ENCODE results near the gene MCUR1.

DNA sequence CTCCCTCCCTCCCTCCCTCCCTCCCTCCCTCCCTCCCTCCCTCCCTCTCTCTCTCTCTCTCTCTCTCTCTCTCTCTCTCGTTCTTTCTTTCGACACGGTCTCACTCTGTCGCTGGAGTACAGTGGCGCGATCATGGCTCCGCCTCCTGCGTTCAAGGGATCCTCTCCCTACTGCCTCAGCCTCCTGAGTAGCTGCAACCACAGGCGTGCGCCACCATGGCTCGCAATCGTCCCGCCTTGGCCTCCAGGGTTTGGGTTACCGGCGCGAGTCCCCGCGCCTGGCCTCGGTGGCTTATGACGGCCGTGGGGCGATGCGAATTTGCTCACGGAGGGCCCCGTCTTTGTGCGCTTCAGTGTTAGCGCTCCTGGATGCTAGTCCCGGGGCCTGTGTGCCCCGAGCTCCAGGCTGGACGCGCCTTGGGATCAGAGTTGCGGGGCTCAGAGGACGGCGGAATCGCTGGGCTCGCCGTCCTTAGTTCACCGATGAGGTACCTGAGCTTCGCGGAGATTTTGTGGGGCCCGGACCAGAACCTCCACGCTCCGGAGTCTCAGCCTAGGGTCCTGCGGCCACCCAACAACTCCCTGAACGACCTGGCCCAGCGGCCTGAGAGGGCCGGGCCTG lies 45.2 kb downstream of the MCUR1 start:
- TF ChIP-seq EZH2 (IDR thresholded peaks at IDR 0.05; ENCODE audit: insufficient read depth, poor library complexity, severe bottlenecking) (no peak), EZH2phosphoT487 (IDR thresholded peaks at IDR 0.05; ENCODE audit: insufficient read depth, low read depth) (no peak)
